ENCODE data around the gene CPD. TPM values are rescaled to one million over a fixed set of nuclear protein-coding genes. Genes with fewer than 3 reads are reported as not detected.

The CPD gene
- total RNA-seq, 1 donor from 2014 or later, result 8.2 TPM

- TF ChIP-seq CTCF (IDR thresholded peaks at IDR 0.05), result no peak
- ChIA-PET CTCF (no interaction called here), POLR2A (no interaction called here)
- no peak for ATAC-seq (ENCODE audit: low read depth)
- H3K4me3 Mint-ChIP-seq, result no peak overlapping the region
- no peak overlapping the region for H3K27ac Mint-ChIP-seq
- intact Hi-C loops (cut with micrococcal nuclease), result no loop called here
- H3K9me3 Mint-ChIP-seq, result peaks cover 6% of the 10 kb centered on the region
- H3K27me3 Mint-ChIP-seq, result no peaks in the 10 kb centered on the region
- H3K4me1 Mint-ChIP-seq, result peaks cover 18% of the 10 kb centered on the region
- DNase-seq, result no peak
- H3K36me3 Mint-ChIP-seq (ENCODE audit: low read depth), result no peaks in the 10 kb centered on the region
Measured at GRCh38 chr17:30360086-30360808, 18.5 kb upstream of the CPD start.

DNA sequence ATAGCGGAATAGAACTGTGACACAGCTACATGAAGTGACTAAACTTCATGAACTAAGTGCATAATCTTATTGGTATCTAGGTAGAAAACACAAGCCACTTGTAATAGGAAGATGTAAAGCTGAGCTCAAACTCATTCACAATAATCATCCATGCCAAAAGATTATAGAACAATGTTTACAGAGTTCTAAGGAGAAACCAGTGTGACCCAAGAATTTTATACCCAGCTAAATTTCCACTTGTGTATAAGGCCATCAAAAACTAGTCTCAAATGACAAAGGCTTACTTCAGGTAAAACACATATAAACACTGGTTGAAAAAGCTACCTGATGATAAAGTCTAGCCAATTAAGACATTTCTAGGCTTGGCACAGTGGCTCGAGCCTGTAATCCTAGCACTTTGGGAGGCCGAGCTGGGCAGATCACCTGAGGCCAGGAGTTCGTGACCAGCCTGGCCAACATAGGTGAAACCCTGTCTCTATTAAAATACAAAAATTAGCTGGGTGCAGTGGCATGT lies 16.9 kb upstream of the CPD start:
- H3K4me1 Mint-ChIP-seq, result peaks cover 20% of the 10 kb centered on the region
- ATAC-seq (ENCODE audit: low read depth) (no peak), DNase-seq (no peak)
- CTCF ChIA-PET, result interaction anchor here (0.6 kb wide), 1 partner anchor 1181 kb away, joined by 3 read pairs; the partner anchor contains the start of gene MYO18A
- H3K4me3 Mint-ChIP-seq, result no peak overlapping the region
- intact Hi-C loops (cut with micrococcal nuclease), result loop anchor here (2.0 kb wide), 1 partner anchor 17 kb away; the partner anchor contains the start of gene CPD
- no peak overlapping the region for H3K27ac Mint-ChIP-seq
- H3K9me3 Mint-ChIP-seq, result peaks cover 6% of the 10 kb centered on the region
- no peak for TF ChIP-seq CTCF (IDR thresholded peaks at IDR 0.05)
- H3K36me3 Mint-ChIP-seq (ENCODE audit: low read depth), result no peaks in the 10 kb centered on the region
- H3K27me3 Mint-ChIP-seq, result no peaks in the 10 kb centered on the region
- POLR2A ChIA-PET, result no interaction called here

- Mint-ChIP-seq H3K27ac (peak overlapping the region; percentile 44), H3K9me3 (peaks cover 6% of the 10 kb centered on the region), H3K4me3 (peak overlapping the region; percentile 28), H3K27me3 (peaks cover 2% of the 10 kb centered on the region), H3K4me1 (peaks cover 20% of the 10 kb centered on the region), H3K36me3 (ENCODE audit: low read depth) (no peaks in the 10 kb centered on the region)
- CTCF ChIA-PET, result interaction anchor here (0.8 kb wide), 1 partner anchor 23 kb away, joined by 3 read pairs; no protein-coding TSS in a partner anchor
- POLR2A ChIA-PET, result interaction anchor here (0.7 to 1.4 kb wide), 3 partner anchors 17 to 71 kb away, joined by 3 to 10 read pairs (median 3); no protein-coding TSS in a partner anchor
- ATAC-seq (ENCODE audit: low read depth) (peak; percentile 88), DNase-seq (peak; percentile 21)
- intact Hi-C loops (cut with micrococcal nuclease), result loop anchor here (2.0 kb wide), 1 partner anchor 15 kb away; the partner anchor contains the start of gene CPD
- no peak for TF ChIP-seq CTCF (IDR thresholded peaks at IDR 0.05)
Measured at GRCh38 chr17:30363715-30364202, 15.0 kb upstream of the CPD start.

DNA sequence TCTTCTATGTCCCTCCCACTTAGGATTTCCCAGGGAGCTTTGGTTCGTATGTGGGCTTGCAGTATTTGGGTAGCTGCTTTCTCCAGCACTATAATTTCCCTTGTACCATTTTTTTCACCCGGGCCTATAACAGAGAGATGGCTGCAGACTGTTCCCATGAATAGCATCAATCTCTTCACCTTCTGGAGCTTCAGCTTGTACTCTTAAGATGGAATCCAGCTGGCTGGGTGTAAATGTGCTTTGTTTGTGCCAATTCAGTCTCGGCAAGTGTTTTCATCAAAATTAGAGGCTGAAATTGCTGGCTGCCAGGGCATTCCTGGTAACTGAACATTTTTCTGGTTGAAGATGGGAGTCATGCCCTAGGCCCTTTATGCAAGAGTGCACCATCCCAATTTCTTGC lies 12.2 kb upstream of the CPD start:
- Mint-ChIP-seq H3K36me3 (ENCODE audit: low read depth) (no peaks in the 10 kb centered on the region), H3K4me1 (peaks cover 20% of the 10 kb centered on the region), H3K9me3 (no peaks in the 10 kb centered on the region), H3K27me3 (peaks cover 8% of the 10 kb centered on the region), H3K4me3 (no peak overlapping the region), H3K27ac (no peak overlapping the region)
- intact Hi-C loops (cut with micrococcal nuclease), result no loop called here
- TF ChIP-seq CTCF (IDR thresholded peaks at IDR 0.05), result no peak
- ATAC-seq (ENCODE audit: low read depth) (no peak), DNase-seq (no peak)
- POLR2A ChIA-PET, result no interaction called here
- CTCF ChIA-PET, result interaction anchor here (1.3 kb wide), 1 partner anchor 30 kb away, joined by 4 read pairs; no protein-coding TSS in a partner anchor
